Smooth muscle cell of the brain vasculature (primary cell): ENCODE measurements around the gene STK4.

Source experiments
- DNase-seq: peaks from one replicate; pipeline ENCODE4 v3.0.0-alpha.2; 2012; ENCODE audit warnings: low read depth, low spot score

STK4 gene

DNA sequence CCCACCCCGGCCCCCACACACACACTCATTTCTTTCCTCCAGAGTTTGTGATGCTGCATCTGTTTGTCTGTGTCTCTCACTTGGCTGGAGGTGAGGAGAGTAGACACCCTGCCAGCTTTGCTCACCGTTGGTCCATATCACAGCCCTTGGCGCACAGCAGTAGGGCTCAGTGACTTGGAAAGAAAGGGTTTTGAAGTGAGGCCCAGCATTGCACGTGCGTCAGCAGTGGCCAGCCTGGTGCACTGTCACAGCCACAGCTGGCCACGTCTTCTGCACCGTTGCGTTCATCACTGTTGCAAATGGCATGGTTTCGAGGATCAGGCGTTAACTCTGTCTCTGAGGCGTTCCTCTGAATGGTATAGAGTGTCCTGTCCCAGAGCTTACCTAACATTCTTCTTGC, 145.0 kb downstream of the STK4 start:
- no peak for DNase-seq

DNA sequence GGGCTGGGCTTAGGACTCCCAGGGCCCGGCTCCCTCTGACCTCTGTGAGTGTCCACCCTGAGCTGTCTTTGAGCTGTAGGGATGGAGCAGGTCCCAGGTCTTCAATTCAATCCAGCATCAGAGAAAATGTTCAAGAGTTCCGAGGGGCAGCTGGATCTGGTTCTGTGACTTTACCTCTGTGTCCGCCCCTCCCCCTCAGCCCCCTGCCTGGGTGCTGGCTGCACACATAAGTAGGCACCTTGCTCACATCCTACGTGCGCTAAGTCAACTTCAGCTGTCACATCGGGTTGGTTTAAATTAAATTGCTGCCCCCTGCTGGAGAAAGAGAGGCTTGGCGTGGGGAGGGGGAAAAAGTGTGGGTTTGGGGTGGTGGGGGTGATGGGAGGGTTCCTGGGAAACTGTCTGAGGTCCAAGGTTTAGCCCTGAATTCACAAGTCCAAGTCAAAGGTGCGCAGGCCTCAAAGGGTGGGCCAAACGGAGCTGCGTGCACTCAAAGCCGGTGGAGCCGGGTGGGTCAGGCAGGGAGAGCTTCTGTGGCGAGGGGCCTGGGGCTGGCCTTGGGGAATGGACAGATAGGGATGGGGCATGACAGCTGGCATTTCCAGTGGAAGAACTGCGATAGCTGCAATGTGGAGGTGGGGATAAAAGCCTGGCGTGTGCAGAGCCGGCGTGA, 145.6 kb downstream of the STK4 start:
- no peak for DNase-seq

DNA sequence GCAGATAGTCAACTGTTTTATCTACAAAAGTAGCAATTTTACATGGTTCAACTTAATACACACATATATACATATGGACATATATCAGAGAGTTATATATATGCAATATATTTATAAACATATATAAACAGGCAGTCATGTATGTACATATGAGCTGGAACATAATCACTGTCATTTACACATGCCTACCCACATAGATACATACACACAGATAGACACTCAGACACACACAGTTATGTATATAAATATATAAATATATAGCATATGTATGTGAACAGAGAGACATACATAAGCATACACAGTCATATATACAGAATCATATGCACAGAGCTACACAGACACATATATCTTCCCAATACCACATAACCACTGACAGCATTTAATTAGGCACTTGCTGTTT, 146.4 kb downstream of the STK4 start:
- no peak for DNase-seq

DNA sequence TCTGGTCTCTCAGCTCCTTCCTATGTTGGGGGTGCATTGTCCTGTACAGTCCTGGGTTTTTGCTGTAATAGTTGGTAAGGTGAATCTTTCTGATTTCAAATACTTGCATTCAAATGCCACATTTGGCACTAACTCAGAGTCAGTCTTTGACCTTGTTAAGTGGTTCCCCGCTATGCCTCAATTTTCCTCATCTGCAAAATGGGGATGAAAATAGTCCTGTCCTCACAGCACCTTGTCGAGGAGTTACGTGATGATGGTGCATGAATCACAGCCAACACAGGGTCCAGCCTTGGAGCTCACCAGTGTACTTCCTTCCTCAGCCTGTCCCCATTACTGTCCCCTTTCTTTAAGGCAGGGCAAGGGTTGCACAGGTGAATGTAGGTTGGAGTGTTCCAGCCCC, 147.6 kb downstream of the STK4 start:
- DNase-seq = no peak

DNA sequence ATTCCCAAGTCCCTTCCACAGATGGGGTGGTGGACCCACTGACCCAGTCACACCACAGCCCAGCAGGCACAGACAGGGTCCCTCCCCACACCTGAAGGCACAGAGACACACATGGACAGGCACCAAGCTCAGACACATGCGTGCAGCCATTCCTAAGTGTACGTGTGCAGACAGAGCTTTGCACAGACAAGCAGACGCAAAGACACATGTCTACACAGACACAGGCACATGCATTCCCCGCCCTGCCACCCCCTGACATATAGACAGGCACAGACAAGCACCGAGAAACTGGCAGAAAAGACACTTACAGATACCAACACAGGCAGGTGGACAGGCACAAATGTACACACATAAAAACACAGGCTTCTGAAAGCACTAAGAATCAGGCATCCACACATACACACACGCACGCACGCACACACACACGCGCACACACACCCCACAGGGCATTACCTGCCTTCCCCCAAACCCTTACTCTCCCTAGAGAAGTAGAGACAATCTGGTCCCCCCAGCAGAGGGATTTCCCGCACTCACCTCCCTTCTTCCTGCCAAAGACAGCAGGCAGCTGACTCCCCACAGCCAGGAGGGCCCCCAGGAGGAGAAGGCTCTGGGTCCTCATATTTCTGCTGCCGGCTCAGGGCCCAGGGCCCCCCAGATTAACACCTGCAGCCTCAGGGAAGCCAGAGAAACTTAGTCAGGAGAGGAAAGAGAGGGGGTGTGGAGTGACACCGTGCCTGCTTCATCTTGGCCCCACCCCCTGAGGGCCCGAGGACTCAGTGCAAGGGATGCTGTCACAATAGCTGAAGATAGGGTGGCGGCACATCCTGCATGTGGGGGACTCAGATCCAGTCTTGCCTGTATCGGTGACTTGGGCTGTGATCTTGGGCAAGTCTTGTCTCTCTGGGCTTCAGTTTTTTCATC, 148.4 kb downstream of the STK4 start, which contains the start of gene WFDC5:
TSS of gene WFDC5 (minus strand) at position 710 of the 921 bp plus-strand sequence. CDS start at position 619, 91 bp downstream.
- DNase-seq = no peak

DNA sequence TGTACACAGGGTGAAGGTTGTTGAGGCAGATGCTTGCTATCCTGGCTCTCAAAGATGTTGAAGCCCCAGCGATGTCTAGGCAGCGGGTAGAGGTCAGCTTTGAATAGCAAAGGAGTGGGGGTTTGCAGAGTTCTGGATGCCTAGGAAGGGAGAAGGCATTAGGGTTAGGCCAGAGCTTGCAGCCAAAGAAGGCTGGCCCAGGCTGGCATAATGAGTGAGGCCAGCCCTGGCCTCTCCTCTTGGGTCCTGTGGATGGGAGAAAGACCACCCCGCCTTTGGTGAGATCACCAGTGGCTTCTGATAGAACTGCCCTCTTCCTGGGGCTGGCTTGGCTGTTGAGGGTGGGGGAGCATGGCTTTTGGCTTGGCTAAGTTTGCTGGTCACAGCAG, 149.1 kb downstream of the STK4 start:
- no peak for DNase-seq

DNA sequence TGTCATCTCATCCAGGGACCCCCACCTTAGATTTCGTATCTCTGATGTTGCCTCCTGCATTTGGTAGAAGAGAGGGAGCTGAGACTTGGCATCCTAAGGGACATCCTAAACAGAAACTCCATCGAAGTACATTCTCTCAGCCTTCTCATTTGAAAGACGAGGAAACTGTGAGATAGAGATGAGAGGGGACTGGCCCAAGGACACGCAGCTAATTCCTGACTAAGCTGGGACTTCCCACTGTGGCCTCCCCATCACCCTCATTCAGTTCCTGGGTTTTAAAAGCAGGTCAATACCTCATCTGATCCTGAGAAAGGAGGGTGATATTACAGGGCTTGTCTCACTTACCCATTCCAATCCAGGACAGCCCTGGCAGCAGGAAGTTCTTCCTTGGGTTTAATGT, 149.5 kb downstream of the STK4 start:
- DNase-seq = no peak

DNA sequence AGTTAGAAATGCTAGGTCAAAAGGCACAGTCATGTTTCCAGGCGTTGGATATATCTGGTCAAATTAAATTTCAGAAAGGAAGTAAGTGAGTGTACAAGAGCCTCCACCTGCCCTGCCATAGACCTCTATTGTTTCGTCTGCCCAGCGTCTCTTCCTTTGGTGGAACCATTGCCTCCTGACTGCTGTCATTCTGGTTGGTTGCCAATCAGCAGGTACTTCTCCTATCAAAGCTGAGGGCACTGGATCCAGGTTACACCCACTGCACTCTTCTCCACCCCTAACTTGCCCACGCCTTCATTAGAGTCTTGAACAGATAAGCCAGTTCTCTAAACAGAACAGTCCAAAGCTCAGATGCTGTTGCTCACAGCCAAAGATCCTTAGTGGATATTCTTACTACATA, 151.3 kb downstream of the STK4 start:
- DNase-seq = no peak

DNA sequence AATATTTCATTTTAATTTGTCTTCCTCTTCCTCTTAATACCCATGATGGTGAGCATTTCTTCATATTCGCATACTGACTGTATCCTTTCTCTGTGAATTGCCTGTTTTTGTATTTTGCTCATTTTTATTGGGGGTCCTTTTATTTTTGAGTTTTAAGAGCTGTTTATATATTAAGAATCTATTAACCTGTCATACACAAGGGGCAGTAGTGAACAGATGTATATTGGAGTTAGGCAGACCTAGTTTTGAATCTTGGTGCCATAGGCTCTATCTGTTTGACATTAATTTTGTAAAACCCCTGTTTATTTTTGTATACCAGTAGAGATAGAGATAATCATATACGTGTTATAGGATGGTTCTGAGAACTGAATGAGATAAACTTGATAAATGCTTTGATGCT, 151.7 kb downstream of the STK4 start:
- DNase-seq = no peak

DNA sequence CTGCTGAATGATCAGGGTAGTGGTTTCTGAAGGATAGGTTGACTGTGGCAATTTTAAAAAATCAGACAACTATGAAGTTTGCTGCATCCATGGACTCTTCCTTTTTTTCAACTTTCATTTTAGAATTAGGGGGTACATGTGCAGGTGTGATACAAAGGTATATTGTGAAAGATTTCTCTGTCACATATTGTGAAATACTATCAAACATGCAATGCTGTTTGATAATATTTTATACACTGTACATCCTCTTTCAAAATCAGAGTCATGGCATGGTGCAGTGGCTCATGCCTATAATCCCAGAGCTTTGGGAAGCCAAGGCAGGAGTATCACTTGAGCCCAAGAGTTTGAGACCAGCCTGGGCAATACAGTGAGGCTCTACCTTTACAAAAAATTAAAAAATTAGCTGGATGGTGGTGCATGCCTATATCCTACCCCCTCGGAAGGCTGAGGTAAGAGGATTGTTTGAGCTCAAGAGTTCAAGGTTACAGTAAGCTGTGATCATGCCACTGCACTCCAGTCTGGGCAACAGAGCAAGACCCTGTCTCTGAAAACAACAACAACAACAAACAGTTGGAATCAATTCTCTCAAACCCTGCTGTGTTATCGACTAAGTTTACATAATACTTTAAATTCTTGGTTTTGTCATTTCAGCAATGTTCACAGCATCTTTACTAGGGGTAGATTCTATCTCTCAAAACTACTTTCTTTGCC, 153.4 kb downstream of the STK4 start:
- no peak for DNase-seq

DNA sequence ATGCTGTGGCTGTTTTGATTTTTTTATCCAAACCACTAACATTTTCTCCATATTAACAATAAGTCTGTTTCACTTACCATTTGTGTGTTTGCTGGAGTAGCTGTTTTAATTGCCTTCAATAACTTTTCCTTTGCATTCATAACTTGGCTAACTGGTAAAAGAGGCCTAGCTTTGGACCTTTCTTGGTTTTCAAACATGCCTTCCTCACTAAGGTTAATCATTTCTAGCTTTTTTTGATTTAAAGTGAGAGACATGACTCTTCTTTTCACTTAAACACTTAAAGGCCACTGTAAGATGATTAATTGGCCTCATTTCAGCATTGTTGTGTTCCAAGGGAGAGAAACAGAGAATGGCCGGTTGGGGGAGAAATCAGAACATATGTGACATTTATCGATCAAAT, 155.1 kb downstream of the STK4 start:
- no peak for DNase-seq

DNA sequence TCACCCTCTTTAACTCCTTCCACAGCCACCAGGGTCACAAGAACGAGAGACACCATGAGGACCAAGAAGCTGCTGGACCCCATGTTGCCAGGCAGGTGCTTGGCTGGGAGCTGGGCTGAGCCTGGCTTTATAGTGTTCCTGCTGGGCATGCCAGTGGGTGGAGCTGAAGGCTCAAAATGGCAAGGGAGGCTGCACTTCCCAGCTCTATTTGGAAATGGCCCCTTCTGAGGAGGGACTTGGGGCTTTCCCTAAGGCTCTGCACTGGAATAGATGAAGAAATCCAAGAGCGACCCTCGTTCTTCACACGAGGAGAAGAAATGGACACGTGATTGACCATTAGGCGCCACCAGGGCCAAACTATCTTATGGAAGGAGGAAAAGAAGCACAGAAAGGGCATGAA, 158.1 kb downstream of the STK4 start, which contains the start of gene WFDC12:
TSS of gene WFDC12 (minus strand) at position 101 of the 400 bp plus-strand sequence. CDS start at position 83, 18 bp downstream.
- no peak for DNase-seq

DNA sequence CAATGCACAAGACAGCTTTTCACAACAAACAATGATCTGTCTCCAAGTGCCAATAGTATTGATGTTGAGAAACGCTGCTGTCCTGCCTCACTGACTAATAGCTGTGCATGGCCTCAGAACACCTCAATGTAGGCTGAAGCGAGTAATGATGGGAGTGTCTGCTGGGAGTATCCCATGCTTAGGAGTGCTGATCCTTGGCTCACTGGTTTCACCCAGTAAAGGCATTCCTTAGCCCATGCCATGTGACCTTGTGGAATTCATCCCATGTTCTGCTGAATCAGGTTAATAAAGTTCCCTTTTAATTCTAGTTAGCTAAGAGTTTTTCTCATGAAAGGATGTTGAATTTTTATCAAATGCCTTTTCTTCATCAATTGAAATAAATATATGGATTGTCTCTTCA, 161.8 kb downstream of the STK4 start:
- no peak for DNase-seq
